ENCODE results near the gene RBBP5.

Gene RBBP5

DNA sequence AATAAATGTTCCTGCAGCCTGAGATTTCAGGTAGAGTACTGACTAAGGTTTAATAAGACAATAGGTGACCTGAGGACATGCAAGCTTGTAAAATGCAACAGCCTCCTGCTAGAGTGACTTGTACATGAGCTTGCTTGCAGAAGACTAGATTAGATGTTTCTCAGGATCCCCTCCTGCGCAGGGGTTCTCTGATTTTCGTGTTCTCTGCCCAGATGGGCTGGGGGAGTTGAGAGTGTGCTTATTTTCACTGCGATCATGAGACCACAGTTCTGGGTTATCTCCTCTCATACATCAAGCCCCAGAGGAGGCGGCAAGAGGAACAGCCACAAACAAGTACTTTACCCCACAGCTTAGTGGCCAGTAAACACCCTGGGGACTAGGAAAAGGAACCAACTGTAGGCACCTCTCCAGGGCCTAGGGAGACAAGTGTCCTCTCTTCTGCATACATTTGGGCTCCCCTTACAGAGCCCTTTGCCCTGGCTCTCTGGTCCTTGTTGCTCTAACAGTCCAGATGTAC lies 45.5 kb downstream of the RBBP5 start:
- H3K4me3 ChIP-seq (replicated peaks; ENCODE audit: insufficient read depth, low read length) = no peak overlapping the region
- no peak overlapping the region for H3K27ac ChIP-seq (replicated peaks)
- no peaks in the 10 kb centered on the region for H3K27me3 ChIP-seq (ENCODE audit: insufficient read depth, poor library complexity, severe bottlenecking)
- DNase-seq (ENCODE audit: low read depth in 1 of 2, low spot score in 1 of 2) = peak in 1 of 2 experiments; percentile 13
- TF ChIP-seq, protein P1, sequence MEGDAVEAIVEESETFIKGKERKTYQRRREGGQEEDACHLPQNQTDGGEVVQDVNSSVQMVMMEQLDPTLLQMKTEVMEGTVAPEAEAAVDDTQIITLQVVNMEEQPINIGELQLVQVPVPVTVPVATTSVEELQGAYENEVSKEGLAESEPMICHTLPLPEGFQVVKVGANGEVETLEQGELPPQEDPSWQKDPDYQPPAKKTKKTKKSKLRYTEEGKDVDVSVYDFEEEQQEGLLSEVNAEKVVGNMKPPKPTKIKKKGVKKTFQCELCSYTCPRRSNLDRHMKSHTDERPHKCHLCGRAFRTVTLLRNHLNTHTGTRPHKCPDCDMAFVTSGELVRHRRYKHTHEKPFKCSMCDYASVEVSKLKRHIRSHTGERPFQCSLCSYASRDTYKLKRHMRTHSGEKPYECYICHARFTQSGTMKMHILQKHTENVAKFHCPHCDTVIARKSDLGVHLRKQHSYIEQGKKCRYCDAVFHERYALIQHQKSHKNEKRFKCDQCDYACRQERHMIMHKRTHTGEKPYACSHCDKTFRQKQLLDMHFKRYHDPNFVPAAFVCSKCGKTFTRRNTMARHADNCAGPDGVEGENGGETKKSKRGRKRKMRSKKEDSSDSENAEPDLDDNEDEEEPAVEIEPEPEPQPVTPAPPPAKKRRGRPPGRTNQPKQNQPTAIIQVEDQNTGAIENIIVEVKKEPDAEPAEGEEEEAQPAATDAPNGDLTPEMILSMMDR (IDR thresholded peaks at IDR 0.05; ENCODE audit: insufficient read depth, low read length) = no peak
- no peak for TF ChIP-seq GABPA (IDR thresholded peaks at IDR 0.05; ENCODE audit: low read depth)
- no peak for TF ChIP-seq POLR2AphosphoS5 (IDR thresholded peaks at IDR 0.05; ENCODE audit: low read depth)
- TF ChIP-seq SPI1 (IDR thresholded peaks at IDR 0.05; ENCODE audit: borderline replicate concordance, low read depth) = no peak
- TF ChIP-seq, protein P2, sequence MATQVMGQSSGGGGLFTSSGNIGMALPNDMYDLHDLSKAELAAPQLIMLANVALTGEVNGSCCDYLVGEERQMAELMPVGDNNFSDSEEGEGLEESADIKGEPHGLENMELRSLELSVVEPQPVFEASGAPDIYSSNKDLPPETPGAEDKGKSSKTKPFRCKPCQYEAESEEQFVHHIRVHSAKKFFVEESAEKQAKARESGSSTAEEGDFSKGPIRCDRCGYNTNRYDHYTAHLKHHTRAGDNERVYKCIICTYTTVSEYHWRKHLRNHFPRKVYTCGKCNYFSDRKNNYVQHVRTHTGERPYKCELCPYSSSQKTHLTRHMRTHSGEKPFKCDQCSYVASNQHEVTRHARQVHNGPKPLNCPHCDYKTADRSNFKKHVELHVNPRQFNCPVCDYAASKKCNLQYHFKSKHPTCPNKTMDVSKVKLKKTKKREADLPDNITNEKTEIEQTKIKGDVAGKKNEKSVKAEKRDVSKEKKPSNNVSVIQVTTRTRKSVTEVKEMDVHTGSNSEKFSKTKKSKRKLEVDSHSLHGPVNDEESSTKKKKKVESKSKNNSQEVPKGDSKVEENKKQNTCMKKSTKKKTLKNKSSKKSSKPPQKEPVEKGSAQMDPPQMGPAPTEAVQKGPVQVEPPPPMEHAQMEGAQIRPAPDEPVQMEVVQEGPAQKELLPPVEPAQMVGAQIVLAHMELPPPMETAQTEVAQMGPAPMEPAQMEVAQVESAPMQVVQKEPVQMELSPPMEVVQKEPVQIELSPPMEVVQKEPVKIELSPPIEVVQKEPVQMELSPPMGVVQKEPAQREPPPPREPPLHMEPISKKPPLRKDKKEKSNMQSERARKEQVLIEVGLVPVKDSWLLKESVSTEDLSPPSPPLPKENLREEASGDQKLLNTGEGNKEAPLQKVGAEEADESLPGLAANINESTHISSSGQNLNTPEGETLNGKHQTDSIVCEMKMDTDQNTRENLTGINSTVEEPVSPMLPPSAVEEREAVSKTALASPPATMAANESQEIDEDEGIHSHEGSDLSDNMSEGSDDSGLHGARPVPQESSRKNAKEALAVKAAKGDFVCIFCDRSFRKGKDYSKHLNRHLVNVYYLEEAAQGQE (IDR thresholded peaks at IDR 0.05; ENCODE audit: insufficient replicate concordance, low read depth) = no peak

DNA sequence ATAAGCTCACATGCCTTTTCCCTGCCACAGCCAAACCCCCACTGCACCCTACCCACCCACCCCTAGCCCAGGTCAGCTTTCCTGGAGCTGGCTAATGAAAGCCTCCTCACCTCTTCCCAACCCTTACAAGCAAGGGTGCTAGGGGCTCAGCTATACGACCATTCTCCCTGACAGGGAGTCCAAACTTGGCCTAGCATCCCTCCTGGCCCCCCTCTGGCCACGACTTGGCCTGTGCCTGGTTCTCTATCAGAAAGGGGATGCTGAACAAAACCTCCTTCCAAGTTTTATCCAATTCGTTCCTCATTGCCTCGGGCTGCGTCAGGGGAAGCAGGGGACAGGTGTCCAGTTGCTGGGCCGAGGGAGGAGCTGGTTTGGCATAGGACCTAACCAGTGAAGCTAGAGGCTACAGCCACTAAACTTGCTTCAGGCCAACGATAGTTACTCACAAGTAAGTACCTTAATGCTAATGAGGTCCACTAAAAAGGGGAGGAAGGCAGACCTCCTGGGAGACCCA lies 46.1 kb downstream of the RBBP5 start:
- Histone ChIP-seq H3K27me3 (ENCODE audit: insufficient read depth, poor library complexity, severe bottlenecking) (no peaks in the 10 kb centered on the region), H3K4me3 (replicated peaks; ENCODE audit: insufficient read depth, low read length) (no peak overlapping the region), H3K27ac (replicated peaks) (no peak overlapping the region)
- no peak for DNase-seq (ENCODE audit: low read depth in 1 of 2, low spot score in 1 of 2)
- TF ChIP-seq POLR2AphosphoS5 (IDR thresholded peaks at IDR 0.05; ENCODE audit: low read depth) = no peak
- no peak for TF ChIP-seq GABPA (IDR thresholded peaks at IDR 0.05; ENCODE audit: low read depth)
- TF ChIP-seq SPI1 (IDR thresholded peaks at IDR 0.05; ENCODE audit: borderline replicate concordance, low read depth) = no peak
- TF ChIP-seq, protein P2 (IDR thresholded peaks at IDR 0.05; ENCODE audit: insufficient replicate concordance, low read depth) = no peak
- TF ChIP-seq, protein P1 (IDR thresholded peaks at IDR 0.05; ENCODE audit: insufficient read depth, low read length) = no peak

DNA sequence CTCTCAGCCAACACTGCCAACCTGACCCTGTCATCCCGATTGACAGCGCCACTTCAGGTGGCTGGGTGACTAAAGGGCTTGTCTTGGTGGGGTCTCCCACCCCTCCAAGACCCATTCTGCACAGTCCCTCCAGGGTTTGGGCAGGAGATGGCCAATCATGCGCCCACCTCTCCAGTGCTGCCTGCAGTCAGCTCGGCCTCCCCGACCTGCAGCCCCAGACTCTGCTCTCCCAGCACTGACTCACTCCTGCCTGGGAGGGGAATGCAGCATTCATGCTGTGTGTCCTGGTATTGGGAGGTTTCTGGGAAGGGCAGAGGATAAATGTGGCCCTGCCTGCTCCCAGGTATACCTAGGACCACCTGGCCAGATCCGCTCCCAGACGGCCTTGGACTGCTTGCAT lies 47.3 kb downstream of the RBBP5 start:
- H3K27me3 ChIP-seq (ENCODE audit: insufficient read depth, poor library complexity, severe bottlenecking) = no peaks in the 10 kb centered on the region
- H3K4me3 ChIP-seq (replicated peaks; ENCODE audit: insufficient read depth, low read length) = no peak overlapping the region
- TF ChIP-seq, protein P1 (IDR thresholded peaks at IDR 0.05; ENCODE audit: insufficient read depth, low read length) = no peak
- TF ChIP-seq POLR2AphosphoS5 (IDR thresholded peaks at IDR 0.05; ENCODE audit: low read depth) = no peak
- no peak for TF ChIP-seq SPI1 (IDR thresholded peaks at IDR 0.05; ENCODE audit: borderline replicate concordance, low read depth)
- TF ChIP-seq GABPA (IDR thresholded peaks at IDR 0.05; ENCODE audit: low read depth) = no peak
- TF ChIP-seq, protein P2 (IDR thresholded peaks at IDR 0.05; ENCODE audit: insufficient replicate concordance, low read depth) = no peak
- DNase-seq (ENCODE audit: low read depth in 1 of 2, low spot score in 1 of 2) = no peak
- no peak overlapping the region for H3K27ac ChIP-seq (replicated peaks)
